Transverse colon (tissue), 4 donors: Measurements from ENCODE around the gene DHRS7.

ENCODE experiments used
- CTCF ChIP-seq, 5 experiments: fragments of 200-600 bp in 3 of 5; fragments of 450-650 bp in 2 of 5; sonication (generic) in 3 of 5; IDR thresholded peaks; 1 replicate in 2 of 5; 2 replicates in 3 of 5; pipeline ENCODE4 v1.5.1; 2016 to 2017; ENCODE audit warnings: antibody characterized with exemption in 5 of 5, inconsistent platforms in 3 of 5, mild to moderate bottlenecking in 2 of 5, moderate library complexity in 1 of 5
- POLR2A ChIP-seq: fragments of 450-650 bp; IDR thresholded peaks from one replicate; pipeline ENCODE4 v1.6.1; 2016; ENCODE audit warnings: antibody characterized with exemption, mild to moderate bottlenecking, moderate library complexity
- POLR2AphosphoS5 ChIP-seq, 3 donors: sonication (generic); formaldehyde crosslinking; IDR thresholded peaks; one replicate each; pipeline ENCODE4 v1.6.1; 2016; ENCODE audit warnings: antibody characterized with exemption in 3 of 3

DNA sequence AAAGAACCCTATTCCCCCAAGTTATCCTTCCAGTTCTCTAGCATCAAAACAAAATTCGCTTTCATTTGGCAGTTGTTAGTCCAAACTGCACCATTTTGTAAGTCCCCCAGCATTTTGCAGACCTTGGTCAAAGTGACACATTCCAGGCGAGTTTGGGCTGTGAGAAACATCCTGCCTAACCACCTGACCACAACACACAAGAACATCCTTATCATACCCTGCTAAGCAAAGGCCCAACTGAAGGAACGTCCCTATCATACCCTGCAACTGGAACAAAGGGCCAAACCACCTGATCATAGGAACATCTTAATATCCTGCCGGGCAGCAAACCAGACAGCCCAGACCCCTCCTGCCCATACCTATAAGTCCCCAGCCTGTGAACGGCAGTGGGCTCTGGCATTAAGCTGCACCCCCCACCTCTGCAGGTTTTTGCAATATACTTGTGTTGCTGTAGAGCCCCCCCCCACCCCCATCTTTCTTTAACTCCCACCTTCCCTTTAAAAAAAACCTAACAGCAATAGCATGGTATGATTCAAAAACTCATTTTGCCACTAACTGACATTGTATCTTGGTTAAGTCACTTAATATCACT lies 70.8 kb downstream of the DHRS7 start:
- TF ChIP-seq POLR2AphosphoS5 (IDR thresholded peaks at IDR 0.05) (no peak), CTCF (IDR thresholded peaks at IDR 0.05) (no peak), POLR2A (no peak)
